ENCODE measurements around the gene RHBDD1.
A peak's percentile ranks its signal among the peaks of the same experiment; 100 is the strongest.

RHBDD1 gene

GRCh38 chr2:226943862-226944620, 108.2 kb downstream of the RHBDD1 start:
- no peak for DNase-seq

DNA sequence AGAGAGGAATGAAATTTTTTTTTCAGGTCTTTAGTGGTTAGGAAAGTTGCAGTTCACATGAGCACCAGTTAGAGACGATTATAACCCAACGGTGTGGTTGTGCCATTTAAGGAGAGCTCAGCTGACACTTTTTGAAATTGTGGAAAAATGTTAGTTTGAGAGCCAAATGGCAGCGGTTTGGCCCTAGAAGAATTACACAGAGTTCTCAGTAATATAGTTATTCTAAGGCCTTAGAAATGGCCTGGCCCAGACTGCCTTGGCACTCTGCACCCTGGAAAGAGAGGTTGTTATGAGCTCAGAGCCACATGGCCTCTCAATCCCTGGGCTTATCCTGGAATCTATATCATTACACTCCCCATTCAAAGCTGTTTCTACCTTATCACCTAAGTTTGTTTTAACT, 117.4 kb downstream of the RHBDD1 start:
- no peak for DNase-seq

DNA sequence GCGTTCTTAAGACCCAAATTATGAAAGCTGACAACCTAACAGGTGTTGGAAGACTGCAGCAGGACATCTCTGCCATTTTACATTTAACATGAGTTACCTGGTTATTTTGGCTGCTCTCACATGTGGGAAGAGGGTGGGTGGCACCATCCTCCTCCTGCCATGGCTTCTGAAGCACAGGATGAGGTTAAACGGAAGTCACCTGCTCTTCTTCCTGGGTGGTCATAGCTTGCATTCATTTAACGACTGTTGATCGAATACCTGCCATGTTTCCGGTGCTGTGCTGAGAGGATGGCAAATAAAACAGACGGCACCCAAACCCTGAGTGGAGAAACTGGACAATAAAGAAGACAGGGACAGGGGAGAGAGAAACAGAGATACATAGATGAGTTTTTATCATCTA, 118.0 kb downstream of the RHBDD1 start:
- no peak for DNase-seq

- DNase-seq: no peak
Observed at GRCh38 chr2:226956659-226957058, 120.8 kb downstream of the RHBDD1 start.

DNA sequence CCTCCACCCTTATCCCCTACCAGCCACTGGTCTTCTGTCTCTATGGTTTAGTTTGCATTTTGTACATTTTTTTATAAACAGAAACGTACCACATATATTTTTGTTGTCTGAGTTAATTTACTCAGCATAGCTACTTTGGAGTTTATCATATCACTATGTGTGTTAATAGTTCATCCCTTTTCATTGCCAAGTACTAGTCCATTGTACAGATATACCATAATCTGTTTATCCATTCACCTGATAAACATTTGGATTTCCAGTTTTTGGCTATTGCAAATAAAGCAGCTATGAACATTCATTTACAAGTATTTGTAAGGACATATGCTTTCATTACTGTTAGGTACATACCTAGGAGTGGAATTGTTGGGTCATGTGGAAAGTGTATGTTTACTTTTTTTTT, 123.6 kb downstream of the RHBDD1 start:
- no peak for DNase-seq

DNA sequence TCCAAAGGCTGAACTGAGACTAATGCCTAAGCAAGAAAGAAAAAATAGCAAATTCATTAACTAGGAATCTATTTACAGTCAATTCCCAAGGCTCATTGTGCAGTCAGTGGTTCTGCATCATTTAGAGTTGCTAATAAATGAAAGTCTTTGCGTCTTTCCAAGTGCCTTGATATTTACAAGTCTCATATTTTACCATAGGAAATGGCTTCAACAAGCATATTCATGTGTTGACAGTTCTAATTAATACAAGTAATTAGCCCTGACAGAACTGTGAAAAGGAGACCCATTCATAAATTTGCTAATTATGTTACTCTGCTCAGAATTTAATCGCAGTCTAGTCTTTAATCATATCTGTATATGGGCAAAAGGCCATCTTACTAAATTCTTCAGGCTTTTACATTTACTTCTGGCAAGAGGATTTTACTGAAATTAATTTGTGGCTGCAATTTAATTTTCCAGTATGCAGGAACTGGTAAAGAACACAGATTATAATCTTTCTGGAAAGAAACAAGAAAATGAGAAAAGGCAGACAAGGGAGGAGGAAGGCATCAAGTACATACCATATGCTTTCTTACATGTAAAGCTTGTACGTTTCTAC, 126.4 kb downstream of the RHBDD1 start:
- no peak for DNase-seq

GRCh38 chr2:226963528-226963927, 127.7 kb downstream of the RHBDD1 start:
- no peak for DNase-seq

DNA sequence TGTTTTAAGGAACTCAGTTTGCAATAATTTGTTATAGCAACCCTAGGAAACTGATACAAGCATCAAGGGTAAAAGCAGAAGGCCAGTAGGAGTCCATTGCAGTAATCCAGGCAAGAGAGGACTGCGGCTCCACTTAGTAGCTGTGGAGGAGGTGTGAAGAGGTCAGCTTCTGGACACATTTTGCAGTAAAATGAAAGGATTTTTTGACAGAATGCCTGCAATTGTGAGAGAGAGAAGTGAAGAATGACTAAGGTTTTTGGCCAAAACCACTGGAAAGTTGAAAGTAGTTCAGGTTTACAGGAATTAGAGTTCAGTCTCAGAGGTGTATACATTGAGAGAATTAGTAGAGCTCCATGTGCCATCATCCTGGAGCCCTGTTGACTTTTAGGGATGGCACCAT, 129.5 kb downstream of the RHBDD1 start:
- no peak for DNase-seq

- DNase-seq: no peak
Observed at GRCh38 chr2:226969417-226970080, 133.7 kb downstream of the RHBDD1 start.

- no peak for DNase-seq
Observed at GRCh38 chr2:226970362-226970761, 134.5 kb downstream of the RHBDD1 start.

DNA sequence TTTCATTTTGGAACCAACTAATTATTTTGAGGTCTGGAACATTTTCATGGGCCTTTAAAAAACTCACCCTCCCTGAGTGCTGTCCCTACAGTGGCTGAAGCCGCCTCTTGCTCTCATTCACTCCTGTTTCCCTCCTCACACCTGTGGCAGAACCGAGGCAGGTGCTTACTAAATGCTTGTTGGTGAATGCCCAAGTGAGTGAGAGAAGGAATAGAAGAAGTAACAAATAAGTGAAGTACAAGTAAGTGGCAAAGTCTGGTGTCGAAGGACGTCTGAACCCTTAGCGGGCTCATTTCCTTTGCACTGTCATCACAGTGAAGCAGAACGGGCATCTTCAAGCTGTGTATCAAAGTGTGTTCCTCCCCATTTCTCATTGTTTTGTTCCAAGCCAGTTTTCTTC, 135.2 kb downstream of the RHBDD1 start:
- DNase-seq: no peak

- no peak for DNase-seq
Observed at GRCh38 chr2:226971770-226972169, 135.9 kb downstream of the RHBDD1 start.

GRCh38 chr2:226973816-226974215, 138.0 kb downstream of the RHBDD1 start:
- no peak for DNase-seq

DNA sequence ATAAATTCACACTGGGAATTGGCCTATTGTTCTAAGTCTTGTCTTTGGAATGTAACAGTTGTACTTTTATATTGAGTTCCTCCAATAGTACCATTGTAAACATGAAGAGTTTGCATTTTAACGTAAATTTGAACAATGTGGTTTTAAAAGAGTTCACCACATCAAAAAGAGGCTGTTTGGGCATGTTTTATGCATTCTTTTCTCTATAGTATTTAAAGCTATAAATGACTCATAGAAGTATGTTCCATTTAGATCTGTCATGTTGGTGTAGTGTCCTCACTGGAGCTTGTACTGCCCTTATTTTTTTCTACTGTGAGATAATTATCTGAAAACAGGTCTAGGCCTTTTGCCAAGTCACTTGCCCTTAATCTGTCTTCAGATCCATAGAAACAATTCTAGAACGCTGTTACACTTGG, 141.9 kb downstream of the RHBDD1 start:
- no peak for DNase-seq

DNA sequence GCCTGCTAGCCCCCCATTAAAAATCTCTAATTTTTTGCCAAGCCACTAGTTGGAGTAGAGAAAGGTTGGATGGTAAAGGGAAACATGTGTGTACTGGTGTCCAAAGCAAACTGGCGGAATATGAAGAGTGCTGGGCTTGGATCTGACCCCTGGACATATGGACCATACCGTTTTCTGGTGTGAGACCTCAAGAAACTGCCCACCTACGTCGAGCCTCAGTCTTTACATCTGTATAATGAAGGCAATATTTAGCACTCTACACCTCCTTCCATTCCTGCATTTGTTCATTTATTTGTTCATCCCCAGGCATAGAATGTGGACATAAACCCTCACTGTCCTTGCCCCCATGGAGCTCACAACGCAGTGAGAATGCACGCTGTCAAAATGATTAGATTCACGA, 142.4 kb downstream of the RHBDD1 start:
- DNase-seq: no peak

GRCh38 chr2:226979004-226979403, 143.2 kb downstream of the RHBDD1 start:
- DNase-seq: no peak

DNA sequence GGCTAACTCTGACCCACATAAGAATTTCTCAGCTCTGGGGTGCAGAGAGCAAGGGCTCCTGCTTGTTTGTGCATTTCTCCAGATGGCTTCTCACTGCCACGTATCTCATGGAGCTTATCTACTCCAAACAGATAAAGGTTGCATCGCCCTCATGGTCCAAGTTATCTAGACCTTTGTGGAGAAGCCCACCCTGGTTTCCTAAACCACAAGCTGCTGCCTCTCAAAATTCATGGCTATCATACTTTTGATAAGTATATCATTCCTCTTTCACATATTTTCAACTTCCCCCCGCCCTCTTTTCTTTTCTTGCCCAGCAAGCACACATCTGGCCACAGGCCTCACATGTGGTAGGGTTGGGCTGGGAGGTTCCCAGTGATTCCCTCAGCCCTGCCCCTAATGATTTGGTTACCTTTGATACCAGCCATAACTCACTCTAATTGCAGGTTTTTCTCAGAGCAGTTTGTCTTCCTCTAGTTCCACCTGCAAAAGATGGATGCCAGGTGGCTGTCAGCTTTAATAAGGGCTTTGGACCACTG, 146.0 kb downstream of the RHBDD1 start:
- DNase-seq: no peak

- DNase-seq: no peak
Observed at GRCh38 chr2:226983895-226984749, 148.3 kb downstream of the RHBDD1 start.

- peak in 1 of 2 experiments; percentile 13 for DNase-seq
Observed at GRCh38 chr2:226984750-226985582, 149.1 kb downstream of the RHBDD1 start.

DNA sequence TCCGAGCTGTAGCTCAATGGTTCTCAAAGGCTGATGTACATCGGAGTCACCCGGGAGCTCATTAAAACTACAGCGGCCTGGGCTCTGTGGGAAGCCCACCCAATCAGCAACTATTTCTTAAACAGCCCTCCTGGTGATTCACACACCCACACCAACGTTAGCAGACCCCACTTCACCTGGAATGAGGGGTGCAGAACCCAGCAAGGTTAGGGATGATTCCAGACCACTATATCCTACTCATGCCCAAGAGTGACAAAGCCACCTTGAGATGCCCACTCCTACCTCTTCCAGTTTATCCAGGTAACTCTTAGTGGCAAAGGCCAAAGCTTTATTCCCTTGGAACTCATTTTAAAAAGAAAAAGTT, 149.7 kb downstream of the RHBDD1 start:
- no peak for DNase-seq

GRCh38 chr2:226991663-226992062, 155.8 kb downstream of the RHBDD1 start:
- DNase-seq: no peak

- DNase-seq: no peak
Observed at GRCh38 chr2:226993171-226993570, 157.3 kb downstream of the RHBDD1 start.
